OCI-LY7 (cell line): ENCODE data around the gene CELF4. TPM values are rescaled to one million over a fixed set of nuclear protein-coding genes. Genes with fewer than 3 reads are reported as not detected.

Source experiments
- BruUV-seq: library from RNA; stranded (reverse); fragments of 400-500 nt; replicated peaks from 2 replicates; lab custom pipeline; 2021; lab: Mats Ljungman, UMichigan
- CTCF ChIA-PET: fragments of 300-600 bp; sonication (Branson Sonifier 250); formaldehyde crosslinking; loops from one replicate; lab custom pipeline; 2022; ENCODE audit warnings: antibody characterized with exemption; ENCODE audit not compliant: unreplicated experiment; lab: Charles Lee
- POLR2A ChIA-PET: fragments of 300-600 bp; sonication (Branson Sonifier 250); formaldehyde crosslinking; loops from one replicate; lab custom pipeline; 2022; ENCODE audit warnings: antibody characterized with exemption; lab: Charles Lee
- DNase-seq: peaks from one replicate; pipeline ENCODE4 v3.0.0-alpha.2; 2015; ENCODE audit warnings: low spot score
- H2AFZ ChIP-seq: fragments of 200-600 bp; sonication (generic), shearing (Covaris generic); 2 replicates; pipeline ENCODE4 v1.6.1; 2014; ENCODE audit warnings: mild to moderate bottlenecking, antibody characterized with exemption, low read length, moderate library complexity
- H3K27ac ChIP-seq: fragments of 200-600 bp; sonication (generic); 2 replicates; pipeline ENCODE4 v1.5.1; 2014; ENCODE audit warnings: mixed run types, low read depth, mild to moderate bottlenecking, moderate library complexity, low read length, inconsistent platforms; ENCODE audit not compliant: poor library complexity, severe bottlenecking
- H3K36me3 ChIP-seq: fragments of 200-600 bp; sonication (generic); 2 replicates; pipeline ENCODE4 v1.6.1; 2014; ENCODE audit warnings: mild to moderate bottlenecking, antibody characterized with exemption, low read length, moderate library complexity, mixed read lengths; ENCODE audit not compliant: insufficient read depth
- H3K4me1 ChIP-seq: fragments of 200-600 bp; sonication (generic); 2 replicates; pipeline ENCODE4 v1.5.1; 2014; ENCODE audit warnings: mild to moderate bottlenecking, low read length; ENCODE audit not compliant: insufficient read depth, poor library complexity, severe bottlenecking
- H3K4me2 ChIP-seq: fragments of 200-600 bp; sonication (generic); 2 replicates; pipeline ENCODE4 v1.6.1; 2014; ENCODE audit warnings: mild to moderate bottlenecking, low read length
- H3K4me3 ChIP-seq: fragments of 200-600 bp; sonication (generic); 2 replicates; pipeline ENCODE4 v1.5.1; 2014; ENCODE audit warnings: mild to moderate bottlenecking, low read depth, low read length; ENCODE audit not compliant: poor library complexity, severe bottlenecking
- H3K79me2 ChIP-seq: fragments of 200-600 bp; sonication (generic); 2 replicates; pipeline ENCODE4 v1.6.1; 2016; ENCODE audit warnings: low read depth, mild to moderate bottlenecking, low read length, moderate library complexity, mixed read lengths; ENCODE audit not compliant: insufficient read depth
- H3K9me2 ChIP-seq: fragments of 200-600 bp; sonication (generic); 2 replicates; pipeline ENCODE4 v1.6.1; 2016; ENCODE audit warnings: mild to moderate bottlenecking, low read length, mixed read lengths; ENCODE audit not compliant: insufficient read depth
- H3K9me3 ChIP-seq: fragments of 200-600 bp; sonication (generic); 2 replicates; pipeline ENCODE4 v1.6.1; 2014; ENCODE audit warnings: mild to moderate bottlenecking, mixed run types, low read length, mixed read lengths
- H4K20me1 ChIP-seq: fragments of 200-600 bp; sonication (generic); 2 replicates; pipeline ENCODE4 v1.6.1; 2014; ENCODE audit warnings: mild to moderate bottlenecking, antibody characterized with exemption, low read length, moderate library complexity, mixed read lengths; ENCODE audit not compliant: insufficient read depth
- EZH2phosphoT487 ChIP-seq: fragments of 200-600 bp; sonication (generic); IDR thresholded peaks from 2 replicates; pipeline ENCODE4 v1.6.1; 2018; ENCODE audit warnings: low read depth, borderline replicate concordance, mild to moderate bottlenecking, mixed run types, antibody characterized with exemption, low read length, moderate library complexity, mixed read lengths
- intact Hi-C: fragments of 100-400 bp; cut with micrococcal nuclease; formaldehyde crosslinking; loops from one replicate; pipeline ENCODE4 v1.10.0; 2022; ENCODE audit not compliant: unreplicated experiment
- total RNA-seq, 2 experiments: library from RNA; depleted of rRNA in 1 of 2; stranded (reverse); fragments of >200 nt in 1 of 2; shearing (Covaris generic) in 1 of 2; gene quantifications; 2 replicates each; pipeline ENCODE4 v1.2.3, GENCODE V29; 2014 to 2022
- TF ChIP-seq, protein P1 (sequence below): fragments of 200-600 bp; sonication (generic); conservative IDR thresholded peaks from 2 replicates; pipeline ENCODE4 v1.5.1; 2014; ENCODE audit warnings: mild to moderate bottlenecking, antibody characterized with exemption, low read length, moderate library complexity, mixed read lengths

The CELF4 gene
- total RNA-seq, 2 experiments from 2014 or later, result not detected

DNA sequence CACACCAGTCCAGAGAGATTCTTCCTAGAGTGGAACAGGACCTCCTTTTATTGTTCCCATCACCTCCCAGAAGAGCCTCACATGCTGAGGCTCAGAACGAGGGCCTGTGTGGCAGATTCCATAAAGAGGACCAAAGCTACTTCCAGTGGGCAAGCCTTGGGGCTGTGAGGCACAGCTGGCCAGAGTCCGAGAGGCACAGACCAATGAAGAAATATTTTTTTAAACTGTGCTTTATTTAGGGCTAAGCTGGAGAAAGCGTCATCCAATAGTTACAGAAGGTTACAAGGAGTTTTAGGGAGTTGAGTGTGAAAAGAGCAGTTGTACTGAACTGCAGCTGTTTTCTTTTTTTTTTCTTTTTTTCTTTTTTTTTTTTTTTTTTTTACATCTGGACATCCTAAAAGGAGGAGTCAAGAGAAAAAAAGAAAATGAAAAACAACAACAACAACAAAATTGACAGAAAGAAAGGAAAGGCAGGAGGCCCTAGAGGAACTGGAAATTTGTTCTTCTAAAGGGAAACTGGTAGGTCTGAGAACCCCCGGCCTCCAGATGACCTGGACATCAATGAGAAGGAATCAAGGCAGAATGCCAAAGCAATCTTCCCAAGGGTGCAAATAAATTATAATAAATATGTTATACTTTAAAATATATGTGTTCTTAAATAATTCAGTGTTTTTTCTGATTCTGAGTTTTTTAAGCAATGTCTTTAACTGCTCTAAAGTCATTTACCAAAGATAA lies 322.6 kb downstream of the CELF4 start:
- DNase-seq, result no peak
- BruUV-seq, result no TSS peak
- Histone ChIP-seq H3K4me3 (no peak overlapping the region), H3K36me3 (no peaks in the 10 kb centered on the region), H3K9me3 (no peaks in the 10 kb centered on the region), H3K27ac (no peak overlapping the region), H3K79me2 (no peaks in the 10 kb centered on the region), H3K9me2 (no peaks in the 10 kb centered on the region), H3K4me2 (no peak overlapping the region), H3K4me1 (no peaks in the 10 kb centered on the region), H2AFZ (no peak overlapping the region), H4K20me1 (no peaks in the 10 kb centered on the region)
- ChIA-PET CTCF (no interaction called here), POLR2A (interaction anchor here (0.6 kb wide), 1 partner anchor 134 kb away, joined by 3 read pairs; no protein-coding TSS in a partner anchor)
- intact Hi-C loops, result no loop called here
- TF ChIP-seq EZH2phosphoT487, result no peak
- TF ChIP-seq, protein P1, sequence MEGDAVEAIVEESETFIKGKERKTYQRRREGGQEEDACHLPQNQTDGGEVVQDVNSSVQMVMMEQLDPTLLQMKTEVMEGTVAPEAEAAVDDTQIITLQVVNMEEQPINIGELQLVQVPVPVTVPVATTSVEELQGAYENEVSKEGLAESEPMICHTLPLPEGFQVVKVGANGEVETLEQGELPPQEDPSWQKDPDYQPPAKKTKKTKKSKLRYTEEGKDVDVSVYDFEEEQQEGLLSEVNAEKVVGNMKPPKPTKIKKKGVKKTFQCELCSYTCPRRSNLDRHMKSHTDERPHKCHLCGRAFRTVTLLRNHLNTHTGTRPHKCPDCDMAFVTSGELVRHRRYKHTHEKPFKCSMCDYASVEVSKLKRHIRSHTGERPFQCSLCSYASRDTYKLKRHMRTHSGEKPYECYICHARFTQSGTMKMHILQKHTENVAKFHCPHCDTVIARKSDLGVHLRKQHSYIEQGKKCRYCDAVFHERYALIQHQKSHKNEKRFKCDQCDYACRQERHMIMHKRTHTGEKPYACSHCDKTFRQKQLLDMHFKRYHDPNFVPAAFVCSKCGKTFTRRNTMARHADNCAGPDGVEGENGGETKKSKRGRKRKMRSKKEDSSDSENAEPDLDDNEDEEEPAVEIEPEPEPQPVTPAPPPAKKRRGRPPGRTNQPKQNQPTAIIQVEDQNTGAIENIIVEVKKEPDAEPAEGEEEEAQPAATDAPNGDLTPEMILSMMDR, result no peak

DNA sequence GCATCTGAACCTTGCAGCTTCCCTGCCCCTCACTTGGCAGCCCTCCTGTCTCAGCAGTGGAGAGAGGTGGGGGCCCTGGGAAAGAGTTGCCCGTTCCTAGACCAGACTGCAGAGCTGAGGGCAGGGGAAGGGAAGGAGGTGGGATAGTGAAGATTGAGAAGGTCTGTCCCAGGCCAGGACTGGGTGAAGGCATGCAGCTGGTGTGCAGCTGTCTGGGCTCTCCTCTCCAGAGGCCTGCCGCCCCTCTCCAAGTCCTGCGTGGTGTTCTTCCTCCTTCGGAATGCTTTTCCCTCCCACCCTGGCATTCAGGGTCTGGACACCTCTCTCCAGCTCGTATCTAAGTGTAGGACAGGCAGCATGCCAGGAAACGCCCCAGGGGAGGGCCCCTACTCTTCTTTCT lies 323.5 kb downstream of the CELF4 start:
- no peak overlapping the region for H3K27ac ChIP-seq
- no peaks in the 10 kb centered on the region for H3K9me3 ChIP-seq
- H3K9me2 ChIP-seq, result no peaks in the 10 kb centered on the region
- no TSS peak for BruUV-seq
- ChIA-PET POLR2A (no interaction called here), CTCF (no interaction called here)
- intact Hi-C loops, result no loop called here
- no peak overlapping the region for H2AFZ ChIP-seq
- no peaks in the 10 kb centered on the region for H3K4me1 ChIP-seq
- H3K36me3 ChIP-seq, result no peaks in the 10 kb centered on the region
- TF ChIP-seq EZH2phosphoT487, result no peak
- H3K4me2 ChIP-seq, result no peak overlapping the region
- no peak for DNase-seq
- no peaks in the 10 kb centered on the region for H4K20me1 ChIP-seq
- H3K79me2 ChIP-seq, result no peaks in the 10 kb centered on the region
- H3K4me3 ChIP-seq, result no peak overlapping the region

DNA sequence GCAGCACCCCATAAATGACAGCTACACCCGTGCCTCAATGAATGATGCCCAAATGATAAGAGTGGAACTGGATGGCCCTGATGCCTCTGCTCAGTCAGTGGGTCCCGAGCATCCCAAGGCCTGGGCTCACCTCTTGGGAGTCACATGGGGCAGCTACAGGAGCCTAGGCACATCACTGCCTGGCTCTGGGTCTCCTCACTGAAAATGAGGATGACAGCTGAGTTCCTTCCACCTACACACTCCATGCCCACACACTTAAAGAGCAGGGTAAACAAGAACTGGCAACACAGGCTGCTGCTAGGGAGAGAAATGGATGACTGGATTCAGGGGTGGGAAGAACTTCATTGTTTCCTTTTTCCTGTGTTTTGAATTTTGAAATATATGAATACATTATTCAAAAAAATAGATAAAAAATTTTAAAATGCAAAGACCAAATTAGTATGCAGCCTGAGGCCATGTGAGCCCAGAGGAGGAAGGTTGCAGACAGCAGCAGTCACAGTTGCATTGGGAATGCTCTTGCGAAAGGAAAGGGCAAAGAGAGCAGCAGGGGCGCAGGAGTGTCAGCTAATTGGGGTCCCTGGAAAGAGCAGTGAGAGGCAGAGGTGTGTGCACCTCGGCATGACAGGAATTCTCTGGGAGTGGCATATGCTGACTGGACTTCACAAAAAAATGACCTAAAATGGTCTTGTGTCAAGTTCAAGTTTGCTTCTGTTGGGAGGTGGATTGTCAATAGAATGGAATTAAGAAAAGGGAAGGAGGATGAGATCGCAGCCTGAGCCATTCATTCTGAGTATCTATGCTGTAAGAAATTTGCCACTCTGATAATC lies 327.1 kb downstream of the CELF4 start:
- Histone ChIP-seq H3K36me3 (no peaks in the 10 kb centered on the region), H3K4me2 (no peak overlapping the region), H3K27ac (no peak overlapping the region), H2AFZ (no peak overlapping the region), H3K4me1 (no peaks in the 10 kb centered on the region), H3K9me3 (no peaks in the 10 kb centered on the region), H4K20me1 (no peaks in the 10 kb centered on the region), H3K4me3 (no peak overlapping the region), H3K9me2 (no peaks in the 10 kb centered on the region), H3K79me2 (no peaks in the 10 kb centered on the region)
- DNase-seq, result no peak
- no peak for TF ChIP-seq EZH2phosphoT487
- TF ChIP-seq, protein P1, result no peak
- intact Hi-C loops, result no loop called here
- CTCF ChIA-PET, result no interaction called here
- POLR2A ChIA-PET, result interaction anchor here (0.6 kb wide), 1 partner anchor 133 kb away, joined by 3 read pairs; no protein-coding TSS in a partner anchor
- BruUV-seq, result no TSS peak
